ENCODE data around the gene ZBTB7B. TPM values are rescaled to one million over a fixed set of nuclear protein-coding genes. Genes with fewer than 3 reads are reported as not detected.

The ZBTB7B gene
- total RNA-seq, 1 donor from 2014 or later, result 83.1 TPM

- DNase-seq (ENCODE audit: low spot score in 2 of 2), result peak in 1 of 2 donors; percentile 76
- H3K27ac ChIP-seq, result peak overlapping the region; percentile 97 to 98
- H3K9me3 ChIP-seq, result no peaks in the 10 kb centered on the region
- H3K36me3 ChIP-seq, result no peaks in the 10 kb centered on the region
- no peaks in the 10 kb centered on the region for H3K27me3 ChIP-seq
- H3K4me3 ChIP-seq, result peak overlapping the region; percentile 92 to 94
- TF ChIP-seq, protein P1, sequence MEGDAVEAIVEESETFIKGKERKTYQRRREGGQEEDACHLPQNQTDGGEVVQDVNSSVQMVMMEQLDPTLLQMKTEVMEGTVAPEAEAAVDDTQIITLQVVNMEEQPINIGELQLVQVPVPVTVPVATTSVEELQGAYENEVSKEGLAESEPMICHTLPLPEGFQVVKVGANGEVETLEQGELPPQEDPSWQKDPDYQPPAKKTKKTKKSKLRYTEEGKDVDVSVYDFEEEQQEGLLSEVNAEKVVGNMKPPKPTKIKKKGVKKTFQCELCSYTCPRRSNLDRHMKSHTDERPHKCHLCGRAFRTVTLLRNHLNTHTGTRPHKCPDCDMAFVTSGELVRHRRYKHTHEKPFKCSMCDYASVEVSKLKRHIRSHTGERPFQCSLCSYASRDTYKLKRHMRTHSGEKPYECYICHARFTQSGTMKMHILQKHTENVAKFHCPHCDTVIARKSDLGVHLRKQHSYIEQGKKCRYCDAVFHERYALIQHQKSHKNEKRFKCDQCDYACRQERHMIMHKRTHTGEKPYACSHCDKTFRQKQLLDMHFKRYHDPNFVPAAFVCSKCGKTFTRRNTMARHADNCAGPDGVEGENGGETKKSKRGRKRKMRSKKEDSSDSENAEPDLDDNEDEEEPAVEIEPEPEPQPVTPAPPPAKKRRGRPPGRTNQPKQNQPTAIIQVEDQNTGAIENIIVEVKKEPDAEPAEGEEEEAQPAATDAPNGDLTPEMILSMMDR (IDR thresholded peaks at IDR 0.05), result peak; percentile 67 to 81 (median 78)
- intact Hi-C loops (cut with DNase I), result no loop called here
- peaks cover 7 to 17% of the 10 kb centered on the region in 2 donors for H3K4me1 ChIP-seq
Observed at GRCh38 chr1:154998818-154999570, 3.6 kb upstream of the ZBTB7B start.

DNA sequence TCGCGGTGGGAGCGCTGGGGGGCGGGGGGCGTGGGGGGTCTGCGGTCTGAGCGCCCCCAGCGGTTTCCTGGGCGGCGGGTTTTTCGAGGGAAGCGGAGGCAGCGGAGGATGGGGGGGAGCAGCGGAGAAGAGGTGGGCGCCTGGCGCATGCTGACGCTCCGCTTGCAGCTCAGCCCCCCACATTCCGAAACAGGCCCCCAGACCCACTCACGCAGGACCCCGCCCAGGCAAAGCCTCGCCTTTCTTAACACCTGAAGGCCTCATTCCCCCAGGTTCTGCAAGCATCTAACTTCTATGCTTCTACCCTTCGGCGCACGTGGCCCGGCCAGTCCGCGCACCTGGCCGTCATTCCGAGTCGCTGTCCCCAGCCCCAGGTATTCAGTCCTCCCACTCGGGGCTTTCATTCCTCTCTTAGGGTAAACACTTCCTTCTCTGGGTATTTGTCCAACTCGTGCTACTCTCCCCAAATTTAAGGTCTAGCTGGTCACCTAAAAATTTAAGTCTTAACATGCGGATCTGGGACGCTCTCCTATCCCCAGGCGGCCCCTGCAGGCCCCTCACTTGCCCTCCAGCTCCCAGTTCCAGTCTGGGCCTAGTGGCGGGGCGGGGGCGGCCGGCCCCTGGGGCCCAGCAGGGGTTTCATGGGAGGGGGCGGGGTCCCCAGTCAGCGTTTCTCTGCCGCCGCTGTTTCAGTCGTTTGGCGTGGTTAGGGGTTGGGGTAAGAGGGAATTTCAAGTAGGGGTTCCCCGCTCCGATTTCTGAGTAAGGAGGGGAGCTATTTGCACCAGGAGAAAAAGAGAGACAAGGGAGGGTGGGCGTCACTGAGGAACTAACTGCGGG, 2.8 kb upstream of the ZBTB7B start:
- Histone ChIP-seq H3K4me1 (peaks cover 14 to 22% of the 10 kb centered on the region in 2 donors), H3K27ac (peak overlapping the region; percentile 97 to 98), H3K36me3 (no peaks in the 10 kb centered on the region), H3K9me3 (no peaks in the 10 kb centered on the region), H3K4me3 (peak overlapping the region; percentile 92 to 94), H3K27me3 (no peaks in the 10 kb centered on the region)
- intact Hi-C loops (cut with DNase I), result loop anchor here (1.0 to 5.0 kb wide), 5 partner anchors 16 to 963 kb away; partner anchors contain the start of genes ATP8B2, FLAD1, PYGO2 and SLC50A1
- no peak for DNase-seq (ENCODE audit: low spot score in 2 of 2)
- TF ChIP-seq, protein P1 (IDR thresholded peaks at IDR 0.05), result no peak

- TF ChIP-seq, protein P1 (IDR thresholded peaks at IDR 0.05), result no peak
- H3K4me3 ChIP-seq, result peak overlapping the region; percentile 92 to 94
- no peak for DNase-seq (ENCODE audit: low spot score in 2 of 2)
- H3K9me3 ChIP-seq, result no peaks in the 10 kb centered on the region
- peak overlapping the region; percentile 97 to 98 for H3K27ac ChIP-seq
- H3K36me3 ChIP-seq, result no peaks in the 10 kb centered on the region
- intact Hi-C loops (cut with DNase I), result loop anchor here (1.0 to 5.0 kb wide), 5 partner anchors 17 to 962 kb away; partner anchors contain the start of genes ATP8B2, FLAD1, PYGO2 and SLC50A1
- H3K4me1 ChIP-seq, result peaks cover 14 to 28% of the 10 kb centered on the region in 2 donors
- H3K27me3 ChIP-seq, result no peaks in the 10 kb centered on the region
Observed at GRCh38 chr1:155000411-155000725, 2.2 kb upstream of the ZBTB7B start.

DNA sequence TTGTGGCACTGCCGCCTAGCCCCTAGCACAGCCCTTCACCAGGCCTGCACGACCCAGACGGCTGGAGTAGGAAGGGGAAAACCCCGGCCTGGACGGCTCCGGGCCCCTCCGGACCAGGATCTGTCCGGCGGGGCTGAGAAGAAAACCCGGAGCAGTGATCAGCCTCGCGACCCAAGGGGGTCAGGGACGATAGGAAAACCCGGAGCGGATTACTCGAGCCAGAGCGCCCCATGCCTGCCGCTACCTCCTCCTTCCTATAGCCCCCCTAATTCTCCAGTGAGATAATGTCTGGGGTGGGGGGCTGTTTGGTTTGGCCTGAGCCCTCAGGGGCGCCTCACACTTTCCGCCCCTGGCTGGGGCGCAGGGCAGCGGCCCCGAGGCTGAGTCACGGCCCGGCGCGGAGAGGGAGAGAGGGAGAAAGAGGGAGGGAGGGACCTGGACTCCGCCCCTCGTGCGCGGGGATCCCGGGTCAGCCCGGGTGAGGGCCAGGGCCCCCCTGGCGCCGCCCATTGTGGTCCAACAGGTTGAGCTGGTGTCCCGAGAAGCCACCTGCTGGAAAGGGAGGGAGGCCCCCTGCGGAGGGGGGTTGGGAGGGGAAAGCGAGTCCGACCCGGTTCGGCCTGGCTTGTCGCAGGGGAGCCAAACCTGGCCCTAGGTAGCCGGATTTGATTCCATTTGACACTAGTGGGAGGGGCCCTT, 1.7 kb upstream of the ZBTB7B start:
- peak; percentile 61 to 95 for DNase-seq (ENCODE audit: low spot score in 2 of 2)
- Histone ChIP-seq H3K4me3 (peak overlapping the region; percentile 92 to 94), H3K4me1 (peaks cover 14 to 33% of the 10 kb centered on the region in 2 donors), H3K27me3 (no peaks in the 10 kb centered on the region), H3K27ac (peak overlapping the region; percentile 97 to 98), H3K36me3 (no peaks in the 10 kb centered on the region), H3K9me3 (no peaks in the 10 kb centered on the region)
- TF ChIP-seq, protein P1 (IDR thresholded peaks at IDR 0.05), result peak in 1 of 3 experiments; percentile 11
- intact Hi-C loops (cut with DNase I), result loop anchor here (1.0 to 5.0 kb wide), 6 partner anchors 16 to 961 kb away; partner anchors contain the start of genes ATP8B2, FLAD1, PYGO2 and SLC50A1

GRCh38 chr1:155001425-155001674, 1.3 kb upstream of the ZBTB7B start:
- no peak for DNase-seq (ENCODE audit: low spot score in 2 of 2)
- TF ChIP-seq, protein P1 (IDR thresholded peaks at IDR 0.05), result no peak
- H3K27me3 ChIP-seq, result no peaks in the 10 kb centered on the region
- intact Hi-C loops (cut with DNase I), result loop anchor here (1.0 to 5.0 kb wide), 4 partner anchors 16 to 961 kb away; partner anchors contain the start of genes ATP8B2 and SLC50A1
- peak overlapping the region; percentile 97 to 98 for H3K27ac ChIP-seq
- no peaks in the 10 kb centered on the region for H3K36me3 ChIP-seq
- H3K9me3 ChIP-seq, result no peaks in the 10 kb centered on the region
- peak overlapping the region; percentile 92 to 94 for H3K4me3 ChIP-seq
- H3K4me1 ChIP-seq, result peaks cover 18 to 38% of the 10 kb centered on the region in 2 donors
